ENCODE measurements around the gene UNG. TPM values are rescaled to one million over a fixed set of nuclear protein-coding genes. Genes with fewer than 3 reads are reported as not detected.
A peak's percentile ranks its signal among the peaks of the same experiment; 100 is the strongest.

The UNG gene
- polyA plus RNA-seq, 1 of the 3 experiments (the other 2 are of a cell fraction), result 33.2 TPM

DNA sequence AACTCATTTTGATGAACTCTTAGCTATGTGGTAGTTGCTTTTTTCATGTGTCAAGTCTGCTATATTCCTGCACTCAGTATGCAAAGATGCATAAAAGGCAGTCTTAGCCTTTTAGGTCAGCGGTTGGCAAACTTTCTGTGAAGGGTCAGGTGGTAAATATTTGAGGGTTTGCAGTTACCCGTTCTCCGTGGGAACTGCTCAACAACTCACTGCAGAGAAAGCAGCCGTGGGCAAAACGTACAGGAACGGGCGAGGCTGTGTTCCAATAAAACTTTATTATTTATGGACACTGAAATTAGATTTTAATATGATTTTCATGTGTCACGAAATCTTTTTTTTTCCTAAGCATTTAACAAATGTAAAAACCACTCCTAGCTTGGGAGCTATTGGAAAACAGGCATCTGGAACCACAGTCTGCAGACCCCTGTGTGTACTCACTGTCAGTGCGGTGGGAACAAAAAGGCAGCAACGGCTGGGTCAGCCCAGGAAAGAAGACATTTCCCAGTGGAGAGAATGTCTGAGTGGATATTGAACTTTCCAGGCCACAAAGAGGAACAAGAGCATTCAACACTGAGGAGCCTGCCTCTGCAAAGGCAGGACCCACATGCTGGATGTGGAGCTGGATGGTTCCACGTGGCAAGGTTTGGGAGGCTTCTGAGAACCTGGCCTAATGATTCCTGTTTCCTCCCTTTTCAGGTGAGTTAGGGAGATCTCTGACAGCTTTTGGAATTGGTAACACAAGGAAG lies 15.5 kb downstream of the UNG start:
- DNase-seq, result no peak
- H3F3A ChIP-seq (replicated peaks; ENCODE audit: insufficient read depth), result peaks cover 24% of the 10 kb centered on the region
- CTCF ChIA-PET, result interaction anchor here (1.0 to 9.1 kb wide), 20 partner anchors 9 to 536 kb away, joined by 3 to 86 read pairs (median 7); partner anchors contain the start of gene UNG
- 88% methylated on average over 11 of the region's 11 CpGs for WGBS (ENCODE audit: low lambda C conversion rate)
- H2AFZ ChIP-seq (ENCODE audit: low read depth), result no peak overlapping the region
- TF ChIP-seq NFIC (IDR thresholded peaks at IDR 0.05; ENCODE audit: borderline replicate concordance) (no peak), GABPA (IDR thresholded peaks at IDR 0.05; ENCODE audit: low read depth) (no peak), RXRA (IDR thresholded peaks at IDR 0.05; ENCODE audit: borderline replicate concordance, low read depth) (no peak), MEF2A (IDR thresholded peaks at IDR 0.05; ENCODE audit: borderline replicate concordance, low read depth) (no peak), NRF1 (IDR thresholded peaks at IDR 0.05; ENCODE audit: low read depth, low read length) (no peak), SIN3A (IDR thresholded peaks at IDR 0.05; ENCODE audit: borderline replicate concordance, low read depth, low read length) (no peak), POLR2AphosphoS5 (IDR thresholded peaks at IDR 0.05; ENCODE audit: low read depth, low read length) (no peak), EZH2phosphoT487 (IDR thresholded peaks at IDR 0.05; ENCODE audit: borderline replicate concordance, low read depth) (no peak), EP300 (IDR thresholded peaks at IDR 0.05; ENCODE audit: borderline replicate concordance in 1 of 2, low read depth in 1 of 2, low read length in 1 of 2) (no peak), RAD21 (IDR thresholded peaks at IDR 0.05; ENCODE audit: low read length) (no peak), SMC3 (IDR thresholded peaks at IDR 0.05; ENCODE audit: low read depth, low read length) (no peak), RFX5 (IDR thresholded peaks at IDR 0.05; ENCODE audit: low read length) (no peak), YY1 (IDR thresholded peaks at IDR 0.05; ENCODE audit: low read depth) (no peak)
- TF ChIP-seq, protein P1, sequence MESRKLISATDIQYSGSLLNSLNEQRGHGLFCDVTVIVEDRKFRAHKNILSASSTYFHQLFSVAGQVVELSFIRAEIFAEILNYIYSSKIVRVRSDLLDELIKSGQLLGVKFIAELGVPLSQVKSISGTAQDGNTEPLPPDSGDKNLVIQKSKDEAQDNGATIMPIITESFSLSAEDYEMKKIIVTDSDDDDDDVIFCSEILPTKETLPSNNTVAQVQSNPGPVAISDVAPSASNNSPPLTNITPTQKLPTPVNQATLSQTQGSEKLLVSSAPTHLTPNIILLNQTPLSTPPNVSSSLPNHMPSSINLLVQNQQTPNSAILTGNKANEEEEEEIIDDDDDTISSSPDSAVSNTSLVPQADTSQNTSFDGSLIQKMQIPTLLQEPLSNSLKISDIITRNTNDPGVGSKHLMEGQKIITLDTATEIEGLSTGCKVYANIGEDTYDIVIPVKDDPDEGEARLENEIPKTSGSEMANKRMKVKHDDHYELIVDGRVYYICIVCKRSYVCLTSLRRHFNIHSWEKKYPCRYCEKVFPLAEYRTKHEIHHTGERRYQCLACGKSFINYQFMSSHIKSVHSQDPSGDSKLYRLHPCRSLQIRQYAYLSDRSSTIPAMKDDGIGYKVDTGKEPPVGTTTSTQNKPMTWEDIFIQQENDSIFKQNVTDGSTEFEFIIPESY (IDR thresholded peaks at IDR 0.05; ENCODE audit: borderline replicate concordance, low read depth), result no peak
- TF ChIP-seq, protein P2, sequence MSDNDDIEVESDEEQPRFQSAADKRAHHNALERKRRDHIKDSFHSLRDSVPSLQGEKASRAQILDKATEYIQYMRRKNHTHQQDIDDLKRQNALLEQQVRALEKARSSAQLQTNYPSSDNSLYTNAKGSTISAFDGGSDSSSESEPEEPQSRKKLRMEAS (IDR thresholded peaks at IDR 0.05; ENCODE audit: low read depth), result no peak
- TF ChIP-seq, protein P3, sequence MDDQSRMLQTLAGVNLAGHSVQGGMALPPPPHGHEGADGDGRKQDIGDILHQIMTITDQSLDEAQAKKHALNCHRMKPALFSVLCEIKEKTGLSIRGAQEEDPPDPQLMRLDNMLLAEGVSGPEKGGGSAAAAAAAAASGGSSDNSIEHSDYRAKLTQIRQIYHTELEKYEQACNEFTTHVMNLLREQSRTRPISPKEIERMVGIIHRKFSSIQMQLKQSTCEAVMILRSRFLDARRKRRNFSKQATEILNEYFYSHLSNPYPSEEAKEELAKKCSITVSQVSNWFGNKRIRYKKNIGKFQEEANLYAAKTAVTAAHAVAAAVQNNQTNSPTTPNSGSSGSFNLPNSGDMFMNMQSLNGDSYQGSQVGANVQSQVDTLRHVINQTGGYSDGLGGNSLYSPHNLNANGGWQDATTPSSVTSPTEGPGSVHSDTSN (IDR thresholded peaks at IDR 0.05), result no peak
- TF ChIP-seq, protein P4, sequence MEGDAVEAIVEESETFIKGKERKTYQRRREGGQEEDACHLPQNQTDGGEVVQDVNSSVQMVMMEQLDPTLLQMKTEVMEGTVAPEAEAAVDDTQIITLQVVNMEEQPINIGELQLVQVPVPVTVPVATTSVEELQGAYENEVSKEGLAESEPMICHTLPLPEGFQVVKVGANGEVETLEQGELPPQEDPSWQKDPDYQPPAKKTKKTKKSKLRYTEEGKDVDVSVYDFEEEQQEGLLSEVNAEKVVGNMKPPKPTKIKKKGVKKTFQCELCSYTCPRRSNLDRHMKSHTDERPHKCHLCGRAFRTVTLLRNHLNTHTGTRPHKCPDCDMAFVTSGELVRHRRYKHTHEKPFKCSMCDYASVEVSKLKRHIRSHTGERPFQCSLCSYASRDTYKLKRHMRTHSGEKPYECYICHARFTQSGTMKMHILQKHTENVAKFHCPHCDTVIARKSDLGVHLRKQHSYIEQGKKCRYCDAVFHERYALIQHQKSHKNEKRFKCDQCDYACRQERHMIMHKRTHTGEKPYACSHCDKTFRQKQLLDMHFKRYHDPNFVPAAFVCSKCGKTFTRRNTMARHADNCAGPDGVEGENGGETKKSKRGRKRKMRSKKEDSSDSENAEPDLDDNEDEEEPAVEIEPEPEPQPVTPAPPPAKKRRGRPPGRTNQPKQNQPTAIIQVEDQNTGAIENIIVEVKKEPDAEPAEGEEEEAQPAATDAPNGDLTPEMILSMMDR (IDR thresholded peaks at IDR 0.05), result no peak
- TF ChIP-seq, protein P5, sequence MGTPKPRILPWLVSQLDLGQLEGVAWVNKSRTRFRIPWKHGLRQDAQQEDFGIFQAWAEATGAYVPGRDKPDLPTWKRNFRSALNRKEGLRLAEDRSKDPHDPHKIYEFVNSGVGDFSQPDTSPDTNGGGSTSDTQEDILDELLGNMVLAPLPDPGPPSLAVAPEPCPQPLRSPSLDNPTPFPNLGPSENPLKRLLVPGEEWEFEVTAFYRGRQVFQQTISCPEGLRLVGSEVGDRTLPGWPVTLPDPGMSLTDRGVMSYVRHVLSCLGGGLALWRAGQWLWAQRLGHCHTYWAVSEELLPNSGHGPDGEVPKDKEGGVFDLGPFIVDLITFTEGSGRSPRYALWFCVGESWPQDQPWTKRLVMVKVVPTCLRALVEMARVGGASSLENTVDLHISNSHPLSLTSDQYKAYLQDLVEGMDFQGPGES (IDR thresholded peaks at IDR 0.05; ENCODE audit: low read depth, low read length), result no peak
- no peaks in the 10 kb centered on the region for H3K9me3 ChIP-seq
- no peaks in the 10 kb centered on the region for H3K9me2 ChIP-seq
- H3K36me3 ChIP-seq (replicated peaks in 1 of 2; ENCODE audit: control insufficient read depth in 1 of 2, insufficient read depth in 2 of 2, low read length in 1 of 2), result peaks cover 4 to 10% of the 10 kb centered on the region in 2 experiments
- POLR2A ChIA-PET, result interaction anchor here (1.2 kb wide), 1 partner anchor 11 kb away, joined by 3 read pairs; no protein-coding TSS in a partner anchor
- H3K27me3 ChIP-seq (ENCODE audit: insufficient read depth), result no peaks in the 10 kb centered on the region
- no peak overlapping the region for H3K4me3 ChIP-seq (ENCODE audit: low read depth in 2 of 2, low read length in 1 of 2)
- H3K79me2 ChIP-seq (ENCODE audit: insufficient read depth), result no peaks in the 10 kb centered on the region
- H4K20me1 ChIP-seq (ENCODE audit: insufficient read depth), result no peaks in the 10 kb centered on the region
- no peak overlapping the region for H3K9ac ChIP-seq
- H3K27ac ChIP-seq (ENCODE audit: low read depth in 2 of 2, low read length in 1 of 2), result 0 out of 4 replicates have a peak overlapping the region, but pooled peaks of 1 of the 2 experiments have one; percentile 3
- H3K4me1 ChIP-seq (ENCODE audit: control insufficient read depth in 1 of 2, insufficient read depth in 2 of 2, low read depth in 1 of 2, low read length in 1 of 2), result peaks cover 9 to 25% of the 10 kb centered on the region in 2 experiments
- H3K4me2 ChIP-seq, result peak overlapping the region; percentile 31; the same call in 1 of the 2 replicates

Data from SK-N-SH (cell line).